Glutamatergic neuron (in vitro differentiated cells): ENCODE measurements around the gene FAM228A. TPM values are rescaled to one million over a fixed set of nuclear protein-coding genes. Genes with fewer than 3 reads are reported as not detected.

ENCODE experiments used
- DNase-seq: peaks from one replicate; pipeline ENCODE4 v3.0.0; 2022
- H3K27ac Mint-ChIP-seq: one replicate; pipeline ENCODE4 v1.8.0; 2020; ENCODE audit warnings: mild to moderate bottlenecking, mixed read lengths, inconsistent platforms; ENCODE audit not compliant: unreplicated experiment
- H3K27me3 Mint-ChIP-seq: one replicate; pipeline ENCODE4 v1.8.0; 2020; ENCODE audit warnings: mild to moderate bottlenecking, moderate library complexity, mixed read lengths, inconsistent platforms; ENCODE audit not compliant: unreplicated experiment
- H3K36me3 Mint-ChIP-seq: one replicate; pipeline ENCODE4 v1.8.0; 2020; ENCODE audit warnings: mild to moderate bottlenecking, mixed read lengths, inconsistent platforms; ENCODE audit not compliant: unreplicated experiment
- H3K4me1 Mint-ChIP-seq: one replicate; pipeline ENCODE4 v1.8.0; 2020; ENCODE audit warnings: mild to moderate bottlenecking, low read depth, mixed read lengths, inconsistent platforms; ENCODE audit not compliant: unreplicated experiment
- H3K4me3 Mint-ChIP-seq: one replicate; pipeline ENCODE4 v1.8.0; 2020; ENCODE audit warnings: mild to moderate bottlenecking, mixed read lengths, inconsistent platforms; ENCODE audit not compliant: unreplicated experiment
- H3K9me3 Mint-ChIP-seq: one replicate; pipeline ENCODE4 v1.8.0; 2020; ENCODE audit warnings: mild to moderate bottlenecking, moderate library complexity, mixed read lengths, inconsistent platforms; ENCODE audit not compliant: unreplicated experiment
- CTCF ChIP-seq: fragments of 200-600 bp; sonication (generic); IDR thresholded peaks from one replicate; pipeline ENCODE4 v1.5.0; 2021; ENCODE audit not compliant: partially characterized antibody, unreplicated experiment
- total RNA-seq: library from RNA; stranded (reverse); fragmentation: NEBNext Ultra II Directional; extraction: Animal tissue kit (Norgen Biotek cat#: 25700); gene quantifications from one replicate; pipeline ENCODE4 v1.2.1, GENCODE V29; 2021; ENCODE audit not compliant: unreplicated experiment

FAM228A gene
- total RNA-seq, 1 donor from 2014 or later = 0.69 TPM

GRCh38 chr2:24162494-24162893 is 12.4 kb upstream of the FAM228A start:
- no peak for DNase-seq
- no peak for TF ChIP-seq CTCF
- Mint-ChIP-seq H3K4me1 (peaks cover 4% of the 10 kb centered on the region), H3K36me3 (peaks cover 22% of the 10 kb centered on the region), H3K27me3 (no peaks in the 10 kb centered on the region), H3K4me3 (no peak overlapping the region), H3K9me3 (no peaks in the 10 kb centered on the region), H3K27ac (no peak overlapping the region)

GRCh38 chr2:24163186-24163585 is 11.7 kb upstream of the FAM228A start:
- H3K27me3 Mint-ChIP-seq = no peaks in the 10 kb centered on the region
- H3K9me3 Mint-ChIP-seq = no peaks in the 10 kb centered on the region
- H3K4me3 Mint-ChIP-seq = no peak overlapping the region
- H3K27ac Mint-ChIP-seq = no peak overlapping the region
- peaks cover 21% of the 10 kb centered on the region for H3K36me3 Mint-ChIP-seq
- peaks cover 4% of the 10 kb centered on the region for H3K4me1 Mint-ChIP-seq
- TF ChIP-seq CTCF = no peak
- DNase-seq = no peak

GRCh38 chr2:24163601-24164000 is 11.3 kb upstream of the FAM228A start:
- Mint-ChIP-seq H3K27ac (no peak overlapping the region), H3K36me3 (peaks cover 22% of the 10 kb centered on the region), H3K4me1 (peaks cover 4% of the 10 kb centered on the region), H3K4me3 (no peak overlapping the region), H3K9me3 (no peaks in the 10 kb centered on the region), H3K27me3 (peaks cover 2% of the 10 kb centered on the region)
- no peak for TF ChIP-seq CTCF
- DNase-seq = no peak

- Mint-ChIP-seq H3K27ac (no peak overlapping the region), H3K4me3 (no peak overlapping the region), H3K27me3 (peaks cover 2% of the 10 kb centered on the region), H3K9me3 (no peaks in the 10 kb centered on the region), H3K4me1 (peaks cover 4% of the 10 kb centered on the region), H3K36me3 (peaks cover 22% of the 10 kb centered on the region)
- TF ChIP-seq CTCF = peak; percentile 35
- no peak for DNase-seq
These were observed 10.4 kb upstream of the FAM228A start for GRCh38 chr2:24164416-24164973.

GRCh38 chr2:24169023-24169422 is 5.8 kb upstream of the FAM228A start:
- no peak overlapping the region for H3K4me3 Mint-ChIP-seq
- no peak for DNase-seq
- H3K9me3 Mint-ChIP-seq = no peaks in the 10 kb centered on the region
- peaks cover 10% of the 10 kb centered on the region for H3K36me3 Mint-ChIP-seq
- peaks cover 2% of the 10 kb centered on the region for H3K27me3 Mint-ChIP-seq
- no peak for TF ChIP-seq CTCF
- peaks cover 4% of the 10 kb centered on the region for H3K4me1 Mint-ChIP-seq
- H3K27ac Mint-ChIP-seq = no peak overlapping the region
